Skeletal muscle tissue (tissue), 4 donors: ENCODE measurements around the gene KCP. TPM values are rescaled to one million over a fixed set of nuclear protein-coding genes. Genes with fewer than 3 reads are reported as not detected.

ENCODE experiments used
- H3K27ac ChIP-seq: one replicate; pipeline ENCODE4 v1.7.0; 2013; ENCODE audit warnings: mild to moderate bottlenecking, low read depth, low read length, inconsistent platforms
- H3K27me3 ChIP-seq, 3 donors: one replicate each; pipeline ENCODE4 v1.7.0; 2013; ENCODE audit warnings: low read length in 3 of 3; ENCODE audit not compliant: control insufficient read depth in 3 of 3, insufficient read depth in 3 of 3
- H3K36me3 ChIP-seq, 3 donors: one replicate each; pipeline ENCODE4 v1.7.0; 2013; ENCODE audit warnings: low read length in 3 of 3; ENCODE audit not compliant: control insufficient read depth in 3 of 3, insufficient read depth in 3 of 3
- H3K4me1 ChIP-seq, 3 donors: one replicate each; pipeline ENCODE4 v1.7.0; 2013; ENCODE audit warnings: low read length in 3 of 3, mild to moderate bottlenecking in 3 of 3; ENCODE audit not compliant: control insufficient read depth in 3 of 3, insufficient read depth in 3 of 3
- H3K4me3 ChIP-seq, 3 donors: one replicate each; pipeline ENCODE4 v1.7.0; 2013; ENCODE audit warnings: low read length in 3 of 3
- H3K9ac ChIP-seq, 3 donors: one replicate each; pipeline ENCODE4 v1.7.0; 2013; ENCODE audit warnings: low read length in 3 of 3, mild to moderate bottlenecking in 3 of 3, moderate library complexity in 2 of 3, low read depth in 1 of 3
- H3K9me3 ChIP-seq, 3 donors: one replicate each; pipeline ENCODE4 v1.7.0; 2013; ENCODE audit warnings: low read length in 3 of 3; ENCODE audit not compliant: control insufficient read depth in 3 of 3
- total RNA-seq: library from RNA; depleted of rRNA; stranded (reverse); fragments of >200 nt; gene quantifications from one replicate; pipeline ENCODE4 v1.2.3, GENCODE V29; 2014
- donor health status: Osteomylitis.

KCP gene
- total RNA-seq, 1 donor from 2014 or later = under 0.01 TPM

DNA sequence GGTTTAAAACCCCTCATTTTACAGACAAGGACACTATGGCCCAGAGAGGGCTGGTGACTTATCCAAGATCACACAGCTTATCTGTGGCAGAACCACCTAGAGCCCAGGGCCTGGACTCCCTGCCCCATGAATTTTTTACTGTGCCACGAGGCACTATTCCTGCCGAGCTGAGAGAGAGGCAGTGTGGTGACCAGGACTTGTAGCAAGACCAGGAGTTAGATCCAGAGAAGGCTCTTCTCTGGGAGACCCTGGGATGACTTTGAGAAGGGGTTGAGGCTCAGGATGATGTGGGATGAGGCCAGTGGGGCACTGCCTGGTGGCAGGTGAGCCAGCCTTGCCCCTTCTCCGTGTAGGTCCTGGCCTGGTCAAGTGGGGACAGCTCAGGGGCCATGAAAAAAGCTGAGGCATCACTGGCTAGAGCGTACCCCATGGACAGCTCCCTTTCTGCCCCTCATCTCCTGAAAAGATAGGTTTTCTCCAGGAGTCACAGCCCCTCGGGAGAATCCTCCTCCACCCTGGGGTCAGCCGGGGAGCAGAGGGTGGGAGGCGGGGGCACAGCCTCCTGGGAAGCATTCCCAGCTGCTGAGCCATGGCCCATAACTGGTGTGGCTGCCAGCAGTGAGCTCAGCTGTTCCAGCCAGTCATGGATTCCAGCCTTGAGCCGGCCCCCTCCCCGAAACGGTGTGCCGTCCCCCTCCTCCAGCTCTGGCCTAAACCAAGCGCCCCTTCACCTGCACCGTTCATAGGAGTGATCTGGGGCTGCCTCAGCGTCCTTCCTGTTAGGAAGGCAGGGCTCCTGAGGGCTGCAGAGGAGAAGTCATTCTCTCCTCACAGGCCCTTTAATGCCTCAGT lies 74.5 kb downstream of the KCP start:
- H3K4me3 ChIP-seq = peak overlapping the region; percentile 24 to 41 (median 41)
- H3K9me3 ChIP-seq = no peaks in the 10 kb centered on the region
- H3K27ac ChIP-seq = peak overlapping the region; percentile 97
- peaks cover 63 to 79% (median 63%) of the 10 kb centered on the region in 3 donors for H3K36me3 ChIP-seq
- peaks cover 53 to 92% (median 82%) of the 10 kb centered on the region in 3 donors for H3K4me1 ChIP-seq
- H3K9ac ChIP-seq = peak overlapping the region; percentile 44 to 81 (median 64)
- no peaks in the 10 kb centered on the region for H3K27me3 ChIP-seq

GRCh38 chr7:128835231-128835751 lies 75.2 kb downstream of the KCP start:
- Histone ChIP-seq H3K9ac (peak overlapping the region; percentile 33 to 81 (median 64)), H3K27ac (peak overlapping the region; percentile 97), H3K4me3 (peak overlapping the region; percentile 24 to 41 (median 41)), H3K27me3 (no peaks in the 10 kb centered on the region), H3K9me3 (no peaks in the 10 kb centered on the region), H3K4me1 (peaks cover 53 to 90% (median 76%) of the 10 kb centered on the region in 3 donors), H3K36me3 (peaks cover 56 to 78% (median 56%) of the 10 kb centered on the region in 3 donors)

DNA sequence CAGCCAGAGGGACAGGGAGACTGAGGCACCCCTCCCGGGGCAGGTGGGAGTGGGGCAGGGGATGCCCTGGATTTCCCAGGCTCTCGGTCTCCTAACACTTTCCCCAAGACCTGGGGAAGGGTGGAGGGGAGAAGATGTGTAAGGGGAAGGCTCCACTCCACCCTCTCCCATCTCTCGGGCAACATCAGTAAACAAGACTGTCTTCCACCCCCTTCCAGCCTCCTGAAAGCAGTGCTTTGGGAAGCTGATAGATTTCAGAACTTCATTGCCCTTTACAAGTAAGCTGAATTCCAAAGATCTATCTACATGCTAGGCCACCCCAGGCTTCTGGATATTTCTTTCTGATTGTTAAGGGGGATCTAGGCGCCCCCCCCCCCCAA lies 76.6 kb downstream of the KCP start:
- H3K27ac ChIP-seq = peak overlapping the region; percentile 97
- peaks cover 58 to 86% (median 71%) of the 10 kb centered on the region in 3 donors for H3K4me1 ChIP-seq
- peaks cover 42 to 64% (median 43%) of the 10 kb centered on the region in 3 donors for H3K36me3 ChIP-seq
- H3K9ac ChIP-seq = peak overlapping the region; percentile 57 to 100 (median 98)
- peak overlapping the region; percentile 83 to 97 (median 90) for H3K4me3 ChIP-seq
- H3K27me3 ChIP-seq = no peaks in the 10 kb centered on the region
- no peaks in the 10 kb centered on the region for H3K9me3 ChIP-seq

DNA sequence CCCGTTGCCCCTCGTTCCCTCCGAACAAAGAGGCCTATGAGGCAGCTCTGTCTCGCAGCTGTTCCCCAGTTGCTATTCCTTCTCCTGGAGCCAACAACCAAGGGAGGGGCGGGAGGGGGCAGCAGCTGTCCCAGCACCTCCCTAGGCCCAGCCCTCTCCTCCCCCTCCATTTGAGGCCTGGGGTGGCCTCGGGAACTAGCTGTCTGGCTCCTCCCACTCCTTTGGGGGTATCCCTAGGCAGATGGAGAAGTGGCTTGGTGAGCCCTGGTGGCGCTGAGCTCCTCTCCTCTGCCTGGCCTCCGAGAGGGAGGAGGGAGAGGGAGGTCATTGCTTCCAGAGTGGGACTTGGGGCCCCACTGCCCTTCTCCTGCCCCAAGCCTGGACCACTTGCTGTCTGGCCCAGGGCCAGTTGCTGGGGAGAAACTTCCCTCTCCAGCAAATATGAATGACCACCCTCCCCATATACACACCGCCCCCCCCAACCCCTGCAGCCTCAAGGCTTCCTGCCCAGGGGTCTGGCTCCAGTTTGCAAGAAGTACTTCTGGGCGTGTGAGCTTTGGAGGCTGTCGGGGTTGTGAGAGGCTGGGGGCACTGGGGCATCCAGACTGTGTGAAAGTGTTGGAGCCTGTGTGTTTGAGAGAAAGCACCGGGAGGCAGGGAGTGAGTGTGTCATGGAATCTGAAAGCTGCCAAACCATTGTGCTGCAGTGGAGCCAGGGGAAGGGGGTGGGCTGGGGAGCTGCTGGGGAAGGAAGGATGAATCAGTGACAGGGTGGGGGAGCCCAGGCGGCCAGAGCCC lies 77.2 kb downstream of the KCP start:
- H3K9ac ChIP-seq = peak overlapping the region; percentile 92 to 100 (median 98)
- H3K27me3 ChIP-seq = no peaks in the 10 kb centered on the region
- peak overlapping the region; percentile 83 to 97 (median 90) for H3K4me3 ChIP-seq
- no peaks in the 10 kb centered on the region for H3K9me3 ChIP-seq
- H3K36me3 ChIP-seq = peaks cover 36 to 58% (median 37%) of the 10 kb centered on the region in 3 donors
- peaks cover 62 to 85% (median 70%) of the 10 kb centered on the region in 3 donors for H3K4me1 ChIP-seq
- peak overlapping the region; percentile 97 for H3K27ac ChIP-seq

- H3K36me3 ChIP-seq = peaks cover 31 to 53% (median 31%) of the 10 kb centered on the region in 3 donors
- peaks cover 68 to 84% (median 68%) of the 10 kb centered on the region in 3 donors for H3K4me1 ChIP-seq
- H3K9me3 ChIP-seq = no peaks in the 10 kb centered on the region
- H3K4me3 ChIP-seq = peak overlapping the region; percentile 83 to 97 (median 90)
- H3K27me3 ChIP-seq = no peaks in the 10 kb centered on the region
- peak overlapping the region; percentile 97 for H3K27ac ChIP-seq
- H3K9ac ChIP-seq = peak overlapping the region; percentile 92 to 100 (median 98)
Observed at GRCh38 chr7:128832880-128833147, 77.7 kb downstream of the KCP start.

DNA sequence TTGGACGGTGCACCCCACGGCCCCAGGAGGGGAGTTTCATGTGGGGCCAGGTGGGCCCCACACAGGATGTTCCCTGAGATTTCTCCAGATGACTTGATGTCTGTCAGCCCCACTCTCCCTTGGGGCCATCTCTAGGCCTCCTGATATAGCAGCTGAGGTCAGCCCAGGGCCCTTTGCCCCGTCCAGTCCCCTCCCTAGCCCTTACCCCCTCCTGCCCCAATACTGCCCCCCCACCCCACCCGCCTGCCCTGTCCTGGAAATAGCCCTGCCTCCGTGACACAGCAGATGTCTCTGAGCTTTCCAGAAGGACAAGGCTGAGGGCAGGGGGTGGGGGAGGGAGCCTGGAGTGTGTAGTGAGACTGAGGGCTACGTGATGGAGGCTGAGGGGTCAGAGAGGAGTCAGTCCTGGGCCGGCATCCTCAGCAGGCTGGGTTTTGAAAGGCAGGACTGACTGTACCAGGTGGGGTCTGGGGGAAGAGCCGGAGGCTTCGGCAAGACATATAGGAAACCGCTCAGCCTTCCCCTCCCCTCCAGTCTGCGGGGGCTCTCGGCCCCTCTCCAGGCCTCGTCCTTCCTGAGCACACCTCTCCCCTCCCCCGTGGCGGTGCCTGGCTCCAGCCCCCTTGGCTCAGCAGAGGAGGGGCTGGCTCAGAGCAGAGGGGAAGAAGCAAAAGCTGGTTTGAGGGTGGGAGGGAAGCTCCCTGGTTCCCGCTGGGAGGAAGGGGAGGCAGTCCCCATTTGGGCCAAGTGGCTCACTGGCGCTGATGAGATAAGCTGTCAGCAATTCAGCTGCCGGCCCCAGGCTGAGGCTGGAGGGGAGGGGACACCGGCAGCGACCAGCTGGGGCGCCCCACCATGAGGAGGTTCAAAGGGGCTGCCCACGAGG lies 78.3 kb downstream of the KCP start:
- Histone ChIP-seq H3K36me3 (peaks cover 25 to 47% (median 26%) of the 10 kb centered on the region in 3 donors), H3K9me3 (no peaks in the 10 kb centered on the region), H3K27me3 (no peaks in the 10 kb centered on the region), H3K4me3 (peak overlapping the region; percentile 89 to 97 (median 90)), H3K4me1 (peaks cover 66 to 81% (median 68%) of the 10 kb centered on the region in 3 donors), H3K9ac (peak overlapping the region; percentile 95 to 100 (median 98)), H3K27ac (peak overlapping the region; percentile 97)

- peak overlapping the region; percentile 97 for H3K27ac ChIP-seq
- H3K4me1 ChIP-seq = peaks cover 66 to 82% (median 70%) of the 10 kb centered on the region in 3 donors
- H3K27me3 ChIP-seq = no peaks in the 10 kb centered on the region
- H3K9me3 ChIP-seq = no peaks in the 10 kb centered on the region
- peak overlapping the region; percentile 89 to 97 (median 90) for H3K4me3 ChIP-seq
- peak overlapping the region; percentile 95 to 100 (median 95) for H3K9ac ChIP-seq
- peaks cover 17 to 39% (median 18%) of the 10 kb centered on the region in 3 donors for H3K36me3 ChIP-seq
Observed at GRCh38 chr7:128831178-128831993, 79.1 kb downstream of the KCP start.

DNA sequence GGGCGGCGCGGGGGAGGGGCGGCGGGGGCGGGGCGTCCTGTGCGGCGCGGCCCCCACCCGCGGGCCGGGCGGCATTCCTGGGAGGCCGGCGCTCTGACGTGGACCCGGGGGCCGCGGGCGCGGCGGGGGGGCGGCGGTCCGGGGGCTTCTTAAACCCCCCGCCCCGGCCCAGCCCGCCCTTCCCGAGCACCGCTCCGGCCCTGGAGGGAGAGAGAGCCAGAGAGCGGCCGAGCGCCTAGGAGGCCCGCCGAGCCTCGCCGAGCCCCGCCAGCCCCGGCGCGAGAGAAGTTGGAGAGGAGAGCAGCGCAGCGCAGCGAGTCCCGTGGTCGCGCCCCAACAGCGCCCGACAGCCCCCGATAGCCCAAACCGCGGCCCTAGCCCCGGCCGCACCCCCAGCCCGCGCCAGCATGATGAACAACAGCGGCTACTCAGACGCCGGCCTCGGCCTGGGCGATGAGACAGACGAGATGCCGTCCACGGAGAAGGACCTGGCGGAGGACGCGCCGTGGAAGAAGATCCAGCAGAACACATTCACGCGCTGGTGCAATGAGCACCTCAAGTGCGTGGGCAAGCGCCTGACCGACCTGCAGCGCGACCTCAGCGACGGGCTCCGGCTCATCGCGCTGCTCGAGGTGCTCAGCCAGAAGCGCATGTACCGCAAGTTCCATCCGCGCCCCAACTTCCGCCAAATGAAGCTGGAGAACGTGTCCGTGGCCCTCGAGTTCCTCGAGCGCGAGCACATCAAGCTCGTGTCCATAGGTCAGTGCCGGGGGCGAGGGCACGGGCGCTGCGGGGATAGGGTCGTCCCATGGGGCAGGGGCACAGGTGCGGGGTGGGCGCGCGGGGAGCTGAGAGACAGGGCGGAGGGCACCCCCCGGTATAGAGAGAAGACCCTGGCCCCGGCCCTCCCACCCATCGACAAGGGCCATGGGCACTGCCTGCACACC lies 80.0 kb downstream of the KCP start, which contains the start of gene FLNC:
Gene FLNC (plus strand): TSS at position 176 of the 947 bp plus-strand sequence. CDS start 232 bp downstream, at position 408.
- Histone ChIP-seq H3K36me3 (peaks cover 10 to 32% (median 10%) of the 10 kb centered on the region in 3 donors), H3K9me3 (no peaks in the 10 kb centered on the region), H3K4me1 (peaks cover 59 to 75% (median 62%) of the 10 kb centered on the region in 3 donors), H3K4me3 (peak within 1 kb of the TSS; percentile 89 to 97 (median 90)), H3K27ac (peak within 1 kb of the TSS; percentile 97), H3K27me3 (no peaks in the 10 kb centered on the region), H3K9ac (peak within 1 kb of the TSS; percentile 95 to 100 (median 95))
